ENCODE data around the gene NOS3. TPM values are rescaled to one million over a fixed set of nuclear protein-coding genes. Genes with fewer than 3 reads are reported as not detected.

Gene NOS3
- total RNA-seq, 3 donors from 2014 or later, result 3.8 to 35.1 (median 5.1) TPM

- intact Hi-C loops (cut with DNase I; ENCODE audit: low total_unique reads), result loop anchor here (1.0 kb wide), 1 partner anchor 34 kb away; no protein-coding TSS in a partner anchor
- peaks cover 0 to 16% of the 10 kb centered on the region in 2 donors for H3K27me3 ChIP-seq
- H3K4me3 ChIP-seq, result no peak overlapping the region
- H3K4me1 ChIP-seq, result peaks cover 0 to 3% of the 10 kb centered on the region in 2 donors
- no peak for DNase-seq (ENCODE audit: low spot score in 2 of 2)
- H3K27ac ChIP-seq, result no peak overlapping the region
- H3K36me3 ChIP-seq, result no peaks in the 10 kb centered on the region
- TF ChIP-seq POLR2A (IDR thresholded peaks at IDR 0.05) (no peak), CTCF (IDR thresholded peaks at IDR 0.05) (peak in 1 of 3 donors; percentile 35), POLR2AphosphoS5 (IDR thresholded peaks at IDR 0.05) (no peak)
- H3K9me3 ChIP-seq, result peaks cover 0 to 6% of the 10 kb centered on the region in 2 donors
Observed at GRCh38 chr7:150986099-150986512, 4.7 kb upstream of the NOS3 start.

- H3K27me3 ChIP-seq, result peaks cover 0 to 16% of the 10 kb centered on the region in 2 donors
- H3K27ac ChIP-seq, result no peak overlapping the region
- no peak for DNase-seq (ENCODE audit: low spot score in 2 of 2)
- TF ChIP-seq POLR2AphosphoS5 (IDR thresholded peaks at IDR 0.05) (no peak), POLR2A (IDR thresholded peaks at IDR 0.05) (no peak), CTCF (IDR thresholded peaks at IDR 0.05) (no peak)
- no peaks in the 10 kb centered on the region for H3K36me3 ChIP-seq
- no peak overlapping the region for H3K4me3 ChIP-seq
- peaks cover 0 to 3% of the 10 kb centered on the region in 2 donors for H3K4me1 ChIP-seq
- intact Hi-C loops (cut with DNase I; ENCODE audit: low total_unique reads), result loop anchor here (1.0 kb wide), 1 partner anchor 34 kb away; no protein-coding TSS in a partner anchor
- peaks cover 0 to 6% of the 10 kb centered on the region in 2 donors for H3K9me3 ChIP-seq
Observed at GRCh38 chr7:150986556-150986955, 4.3 kb upstream of the NOS3 start.

- Histone ChIP-seq H3K27ac (peak overlapping the region in 1 of 2 donors; percentile 79), H3K27me3 (peaks cover 0 to 16% of the 10 kb centered on the region in 2 donors), H3K4me1 (peaks cover 0 to 3% of the 10 kb centered on the region in 2 donors), H3K9me3 (peaks cover 0 to 6% of the 10 kb centered on the region in 2 donors), H3K36me3 (no peaks in the 10 kb centered on the region), H3K4me3 (peak overlapping the region in 1 of 3 donors; percentile 28)
- intact Hi-C loops (cut with DNase I; ENCODE audit: low total_unique reads), result no loop called here
- no peak for DNase-seq (ENCODE audit: low spot score in 2 of 2)
- TF ChIP-seq CTCF (IDR thresholded peaks at IDR 0.05), result peak in 2 of 3 donors; percentile 48 to 68
- peak in 1 of 3 donors; percentile 49 for TF ChIP-seq POLR2AphosphoS5 (IDR thresholded peaks at IDR 0.05)
- no peak for TF ChIP-seq POLR2A (IDR thresholded peaks at IDR 0.05)
Observed at GRCh38 chr7:150988230-150989226, 2.3 kb upstream of the NOS3 start.

- intact Hi-C loops (cut with DNase I; ENCODE audit: low total_unique reads), result no loop called here
Observed at GRCh38 chr7:150989456-150989855, 1.4 kb upstream of the NOS3 start.

More at GRCh38 chr7:150989456-150989855, 1.4 kb upstream of the NOS3 start:
- Histone ChIP-seq H3K36me3 (no peaks in the 10 kb centered on the region), H3K27me3 (peaks cover 0 to 16% of the 10 kb centered on the region in 2 donors), H3K4me1 (peaks cover 0 to 3% of the 10 kb centered on the region in 2 donors), H3K9me3 (peaks cover 0 to 6% of the 10 kb centered on the region in 2 donors), H3K27ac (peak overlapping the region in 1 of 2 donors; percentile 79), H3K4me3 (no peak overlapping the region)
- TF ChIP-seq CTCF (IDR thresholded peaks at IDR 0.05), result no peak
- TF ChIP-seq POLR2A (IDR thresholded peaks at IDR 0.05), result no peak
- TF ChIP-seq POLR2AphosphoS5 (IDR thresholded peaks at IDR 0.05), result no peak
- DNase-seq (ENCODE audit: low spot score in 2 of 2), result no peak
